HG03103 (cell line): ENCODE measurements around the gene CWC25.

ENCODE experiments used
- ATAC-seq: cut with Tn5 transposase; IDR thresholded peaks from one replicate; pipeline ENCODE4 v1.9.1; 2021; ENCODE audit warnings: low read depth; ENCODE audit not compliant: unreplicated experiment

CWC25 gene

GRCh38 chr17:38853292-38854219 is 28.4 kb upstream of the CWC25 start, which contains the start of gene RPL23:
RPL23 (minus strand) TSS chr17:38853721; CDS start chr17:38853710, 11 bp downstream.
- ATAC-seq: peak; percentile 69

- ATAC-seq: no peak
Observed at GRCh38 chr17:38852771-38853291, 27.7 kb upstream of the CWC25 start.

DNA sequence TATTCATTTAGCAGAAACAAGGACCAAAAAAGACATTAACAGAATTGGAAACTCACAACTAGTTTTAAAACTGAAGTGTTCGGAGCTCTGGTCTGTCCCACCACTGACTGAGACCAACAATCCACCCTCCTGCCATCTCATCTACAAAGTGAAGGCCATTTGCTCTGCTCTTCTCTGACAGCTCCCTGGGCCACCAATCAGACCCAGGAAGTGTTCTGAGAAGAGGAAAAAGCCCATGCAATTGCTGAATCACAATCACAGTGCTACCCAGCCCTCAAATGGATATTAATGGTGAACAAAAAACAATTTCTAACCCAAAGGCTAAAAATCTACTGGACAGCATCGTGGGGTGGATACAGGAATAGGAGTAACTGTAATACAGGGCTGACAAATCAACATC is 26.3 kb upstream of the CWC25 start:
- no peak for ATAC-seq

DNA sequence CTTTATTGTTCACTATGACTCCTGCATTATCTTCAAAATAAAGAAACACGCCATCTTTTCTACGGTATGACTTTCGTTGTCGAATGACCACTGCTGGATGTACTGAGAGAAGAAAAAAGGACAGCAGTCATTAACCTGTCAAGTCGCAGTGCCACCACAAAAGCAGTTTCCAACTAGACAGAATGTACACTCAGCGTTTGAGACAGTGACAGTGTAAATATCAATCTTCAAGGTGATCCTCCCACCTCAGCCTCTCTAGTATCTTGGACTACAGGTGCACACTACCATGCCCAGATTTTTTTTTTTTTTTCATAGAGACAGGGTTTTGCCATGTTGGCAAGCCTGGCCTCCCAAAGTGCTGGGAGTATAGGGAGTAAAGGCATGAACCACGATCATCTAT is 25.3 kb upstream of the CWC25 start:
- no peak for ATAC-seq

DNA sequence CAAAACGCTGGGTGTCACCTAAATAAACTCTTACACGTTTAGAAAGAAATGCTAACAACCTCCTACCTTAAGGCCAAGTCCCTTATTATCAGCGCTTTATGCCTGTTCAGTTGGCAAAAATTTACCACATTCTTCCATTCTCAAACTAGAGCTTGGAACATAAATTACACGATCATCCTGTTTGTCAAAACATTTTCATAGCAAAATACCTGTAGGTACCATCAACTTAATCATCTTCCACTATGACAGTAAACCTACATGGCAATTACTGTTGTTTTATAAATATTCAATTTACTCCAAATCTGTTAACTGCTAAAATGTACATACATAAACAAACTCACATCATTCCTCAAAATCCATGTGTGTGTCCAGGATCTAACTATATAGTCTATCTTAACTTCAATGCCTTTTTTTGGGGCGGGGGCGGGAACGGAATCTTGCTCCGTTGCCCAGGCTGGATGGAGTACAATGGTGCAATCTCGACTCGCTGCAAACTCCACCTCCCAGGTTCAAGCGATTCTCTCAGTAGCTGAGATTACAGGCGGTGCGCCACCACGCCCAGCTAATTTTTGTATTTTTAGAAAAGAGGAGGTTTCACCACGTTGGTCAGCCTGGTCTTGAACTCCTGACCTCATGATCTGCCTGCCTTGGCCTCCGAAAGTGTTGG is 24.0 kb upstream of the CWC25 start:
- no peak for ATAC-seq

DNA sequence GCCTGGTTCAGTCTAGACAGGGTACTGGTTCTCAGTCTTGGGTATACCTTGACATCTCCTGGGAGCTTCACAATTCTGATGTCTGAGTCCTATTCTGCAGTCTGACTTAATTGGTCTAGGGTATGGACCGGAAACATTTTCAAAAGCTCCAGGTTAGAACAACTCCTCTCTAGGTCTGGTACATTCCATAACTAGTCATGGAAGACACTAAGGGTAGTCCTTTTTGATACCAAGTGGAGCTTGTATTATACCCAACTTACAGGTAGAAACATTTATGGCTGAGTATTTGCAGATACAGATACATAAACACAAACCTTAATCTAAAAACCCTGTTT is 23.4 kb upstream of the CWC25 start:
- ATAC-seq: no peak

GRCh38 chr17:38844261-38844757 is 19.2 kb upstream of the CWC25 start:
- ATAC-seq: no peak

DNA sequence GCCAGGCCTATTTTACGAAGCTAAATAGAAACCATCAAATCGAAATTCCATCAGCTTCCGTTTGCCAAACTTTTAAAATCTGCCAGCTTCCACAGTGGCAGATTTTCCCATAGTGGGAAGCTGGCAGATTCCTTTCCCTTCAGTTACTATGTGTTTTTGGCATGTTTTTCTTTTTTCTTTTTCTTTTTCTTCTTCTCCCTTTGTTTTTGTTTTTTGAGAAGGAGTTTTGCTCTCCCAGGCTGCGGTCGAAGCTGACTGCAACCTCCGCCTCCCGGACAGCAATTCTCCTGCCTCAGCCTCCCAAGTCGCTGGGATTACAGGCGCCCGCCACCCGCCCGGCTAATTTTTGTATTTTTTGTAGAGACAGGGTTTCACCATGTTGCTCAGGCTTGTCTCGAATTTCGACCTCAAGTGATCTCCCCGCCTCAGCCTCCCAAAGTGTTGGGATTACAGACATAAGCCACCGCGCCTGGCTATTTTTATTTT is 684 bp upstream of the CWC25 start:
- ATAC-seq: no peak

DNA sequence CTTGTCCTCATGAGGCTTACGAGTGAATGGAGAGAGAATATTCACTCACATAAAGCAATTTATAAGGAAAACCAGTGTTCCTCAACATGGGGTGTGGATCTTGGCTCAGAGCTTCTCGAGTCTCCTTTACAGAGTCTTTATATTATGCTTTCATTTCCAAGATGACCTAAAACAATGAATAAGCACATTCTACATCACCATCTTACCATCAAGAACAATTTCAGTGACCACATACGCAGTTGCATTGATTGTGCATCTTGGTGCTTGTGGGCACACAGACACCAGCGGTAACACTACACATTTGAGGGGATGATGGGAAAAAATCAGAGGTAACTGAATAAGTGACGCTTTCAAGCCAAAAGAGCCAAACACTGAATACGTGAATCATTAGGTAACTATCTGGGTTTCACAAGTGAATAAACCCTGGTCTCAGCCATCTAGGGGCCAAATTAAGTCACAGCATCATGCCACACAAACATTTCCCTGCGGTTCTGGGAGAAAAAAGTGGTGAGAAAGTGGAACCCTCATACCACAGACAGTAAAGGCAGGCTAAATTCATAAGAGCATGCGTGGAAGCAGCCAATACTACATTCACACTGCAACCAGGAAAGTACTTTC is 9.4 kb downstream of the CWC25 start:
- no peak for ATAC-seq

- ATAC-seq: no peak
Observed at GRCh38 chr17:38809828-38810227, 15.3 kb downstream of the CWC25 start.

GRCh38 chr17:38800237-38800760 is 24.8 kb downstream of the CWC25 start:
- ATAC-seq: no peak

DNA sequence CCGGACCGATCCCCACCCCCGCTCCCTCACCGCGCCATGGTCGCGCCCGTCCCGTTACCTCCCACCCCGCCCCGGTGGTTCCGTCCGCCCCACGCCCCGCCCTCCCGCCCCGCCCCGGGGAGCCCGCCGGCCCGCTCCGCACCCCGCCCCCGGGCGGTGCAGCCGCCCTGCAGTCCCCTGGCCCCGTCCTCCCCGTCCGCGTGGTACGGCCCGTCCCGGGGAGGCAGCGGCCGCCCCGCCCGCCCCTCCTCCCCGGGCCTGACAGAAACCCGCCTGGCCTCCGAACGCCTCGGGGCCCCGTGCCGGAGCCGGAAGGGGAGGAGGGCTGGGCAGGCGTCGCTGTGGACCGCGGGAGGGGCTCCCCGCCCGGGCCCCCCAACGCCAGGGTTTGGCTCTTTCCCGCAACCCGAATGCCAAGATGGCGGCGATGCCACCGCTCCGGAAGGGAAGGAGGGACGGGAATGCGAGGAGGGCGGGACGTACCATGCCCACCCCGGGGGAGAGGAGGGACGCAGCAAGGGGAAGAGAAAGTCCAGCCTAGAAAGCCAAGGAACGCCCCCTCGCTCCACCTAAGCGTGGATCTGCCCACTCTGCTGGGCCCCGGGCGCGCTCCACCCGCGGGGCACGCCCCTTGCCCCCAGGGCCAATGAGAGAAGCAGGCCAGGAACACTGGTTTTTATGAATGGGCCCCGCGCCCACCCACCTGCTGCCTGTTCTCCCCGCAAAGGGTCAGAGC is 25.5 kb downstream of the CWC25 start, which contains the start of gene PIP4K2B:
Gene PIP4K2B, minus strand, starts transcription at position 56 of the 736 bp plus-strand sequence. CDS start 132 bp downstream, outside the sequence.
- ATAC-seq: peak; percentile 52

GRCh38 chr17:38798614-38799500 is 26.3 kb downstream of the CWC25 start:
- ATAC-seq: peak; percentile 26

DNA sequence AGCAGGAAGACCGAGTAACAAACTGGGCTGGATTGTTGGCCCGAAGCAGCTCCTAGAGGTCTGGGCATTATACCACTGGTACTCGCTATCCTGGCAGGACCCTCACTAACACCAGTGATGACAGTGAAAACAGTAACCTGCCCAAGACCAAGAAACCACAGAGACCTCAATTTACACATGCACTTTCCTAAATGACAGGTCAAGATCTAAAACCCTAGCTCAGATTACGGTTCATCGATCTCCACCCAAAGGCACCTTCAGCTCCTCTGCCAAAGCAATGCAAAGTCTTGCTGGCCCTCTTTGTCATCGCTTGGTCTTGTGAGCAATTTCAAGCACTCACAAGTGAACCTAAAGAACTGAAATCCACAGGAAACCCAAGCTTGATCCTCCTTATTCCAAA is 27.3 kb downstream of the CWC25 start:
- ATAC-seq: no peak

DNA sequence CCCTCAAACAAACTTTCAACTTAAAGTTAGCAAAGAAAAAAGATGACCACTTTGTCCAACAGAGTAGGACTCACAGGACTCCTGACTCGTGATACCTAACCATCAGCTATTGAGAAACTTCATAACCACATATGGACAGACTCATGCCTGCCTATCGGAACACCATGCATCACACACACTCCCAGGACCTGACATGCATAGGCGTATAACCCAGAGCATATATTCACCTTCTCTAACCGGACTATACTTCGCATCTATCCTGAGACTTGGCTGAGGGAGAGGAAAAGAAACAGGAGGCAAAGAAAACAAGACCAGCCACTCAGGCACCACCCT is 28.0 kb downstream of the CWC25 start:
- no peak for ATAC-seq

- no peak for ATAC-seq
Observed at GRCh38 chr17:38796451-38797157, 28.5 kb downstream of the CWC25 start.

DNA sequence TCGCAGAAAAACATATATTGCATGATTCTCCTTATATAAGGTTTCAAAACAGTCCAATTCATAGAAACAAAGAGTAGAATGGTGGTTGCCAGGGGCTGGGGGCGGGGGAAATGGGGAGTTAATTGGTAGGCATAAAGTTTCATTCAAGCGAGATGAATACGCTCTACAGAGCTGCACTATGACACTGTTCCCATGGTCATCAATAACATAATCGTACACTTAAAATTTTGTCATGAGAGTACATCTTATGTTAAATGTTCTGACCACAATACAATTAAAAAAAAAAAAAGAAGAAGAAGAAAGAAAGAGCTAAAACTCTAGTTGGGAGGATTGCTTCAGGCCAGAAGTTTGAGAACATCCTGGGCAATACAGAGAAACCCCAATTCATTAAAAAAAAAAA is 30.9 kb downstream of the CWC25 start:
- ATAC-seq: no peak

- ATAC-seq: no peak
Observed at GRCh38 chr17:38791162-38791561, 34.0 kb downstream of the CWC25 start.
